Upper lobe of left lung (tissue), 4 donors: Measurements from ENCODE around the gene FOXO3.

Experiments
- EP300 ChIP-seq, 4 donors: sonication (generic); formaldehyde crosslinking; IDR thresholded peaks; one replicate each; pipeline ENCODE4 v1.5.1; 2017; ENCODE audit warnings: antibody characterized with exemption in 4 of 4, control low read depth in 2 of 4
- POLR2AphosphoS5 ChIP-seq, 2 donors: sonication (generic); formaldehyde crosslinking; IDR thresholded peaks; one replicate each; pipeline ENCODE4 v1.5.1; 2017; ENCODE audit warnings: antibody characterized with exemption in 2 of 2
- TF ChIP-seq, protein P1 (sequence below), 6 experiments: fragments of 450-650 bp in 4 of 6; fragments of 200-600 bp in 2 of 6; sonication (generic) in 2 of 6; IDR thresholded peaks; one replicate each; pipeline ENCODE4 v1.5.1; 2016 to 2019; ENCODE audit warnings: antibody characterized with exemption in 6 of 6

DNA sequence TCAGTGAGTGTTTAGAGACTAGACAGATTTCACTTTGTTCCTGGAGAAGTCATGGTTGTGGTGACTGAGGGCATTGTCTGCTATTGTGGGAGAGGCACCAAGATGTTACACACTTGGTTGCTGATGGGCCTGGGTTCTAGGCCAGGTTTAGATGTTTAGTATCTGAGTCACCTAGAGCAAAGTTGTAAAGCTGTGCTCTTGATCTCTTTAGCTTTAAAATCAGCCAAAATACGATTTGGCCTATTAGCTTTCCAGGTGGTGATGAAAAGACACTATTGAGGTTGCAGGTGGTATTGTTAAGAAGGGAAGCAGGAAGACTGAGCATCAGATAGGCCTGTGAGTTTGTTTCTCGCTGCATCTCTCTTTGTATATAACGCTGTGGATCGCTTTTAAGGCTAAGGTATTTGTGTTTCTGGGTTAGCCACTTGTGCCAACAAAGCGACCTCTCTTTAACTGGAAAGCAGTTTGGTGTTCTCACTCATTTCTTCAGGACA lies 48.6 kb downstream of the FOXO3 start:
- TF ChIP-seq, protein P1, sequence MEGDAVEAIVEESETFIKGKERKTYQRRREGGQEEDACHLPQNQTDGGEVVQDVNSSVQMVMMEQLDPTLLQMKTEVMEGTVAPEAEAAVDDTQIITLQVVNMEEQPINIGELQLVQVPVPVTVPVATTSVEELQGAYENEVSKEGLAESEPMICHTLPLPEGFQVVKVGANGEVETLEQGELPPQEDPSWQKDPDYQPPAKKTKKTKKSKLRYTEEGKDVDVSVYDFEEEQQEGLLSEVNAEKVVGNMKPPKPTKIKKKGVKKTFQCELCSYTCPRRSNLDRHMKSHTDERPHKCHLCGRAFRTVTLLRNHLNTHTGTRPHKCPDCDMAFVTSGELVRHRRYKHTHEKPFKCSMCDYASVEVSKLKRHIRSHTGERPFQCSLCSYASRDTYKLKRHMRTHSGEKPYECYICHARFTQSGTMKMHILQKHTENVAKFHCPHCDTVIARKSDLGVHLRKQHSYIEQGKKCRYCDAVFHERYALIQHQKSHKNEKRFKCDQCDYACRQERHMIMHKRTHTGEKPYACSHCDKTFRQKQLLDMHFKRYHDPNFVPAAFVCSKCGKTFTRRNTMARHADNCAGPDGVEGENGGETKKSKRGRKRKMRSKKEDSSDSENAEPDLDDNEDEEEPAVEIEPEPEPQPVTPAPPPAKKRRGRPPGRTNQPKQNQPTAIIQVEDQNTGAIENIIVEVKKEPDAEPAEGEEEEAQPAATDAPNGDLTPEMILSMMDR (IDR thresholded peaks at IDR 0.05) = no peak
- TF ChIP-seq EP300 (IDR thresholded peaks at IDR 0.05) (no peak), POLR2AphosphoS5 (IDR thresholded peaks at IDR 0.05) (no peak)
